A172 (cell line): ENCODE measurements around the gene PIGQ. TPM values are rescaled to one million over a fixed set of nuclear protein-coding genes. Genes with fewer than 3 reads are reported as not detected.

Source experiments
- DNase-seq: peaks from one replicate; pipeline ENCODE4 v3.0.0-alpha.2; 2015; ENCODE audit warnings: low spot score
- total RNA-seq: library from RNA; depleted of rRNA; stranded (reverse); fragments of >200 nt; shearing (Covaris generic); gene quantifications from 2 replicates; pipeline ENCODE4 v1.2.3, GENCODE V29; 2014

Gene PIGQ
- total RNA-seq, 1 experiment from 2014 or later = 76.5 TPM

- no peak for DNase-seq
Observed at GRCh38 chr16:567373-568256, 2.2 kb upstream of the PIGQ start.

GRCh38 chr16:568401-569258, 1.1 kb upstream of the PIGQ start:
- no peak for DNase-seq

DNA sequence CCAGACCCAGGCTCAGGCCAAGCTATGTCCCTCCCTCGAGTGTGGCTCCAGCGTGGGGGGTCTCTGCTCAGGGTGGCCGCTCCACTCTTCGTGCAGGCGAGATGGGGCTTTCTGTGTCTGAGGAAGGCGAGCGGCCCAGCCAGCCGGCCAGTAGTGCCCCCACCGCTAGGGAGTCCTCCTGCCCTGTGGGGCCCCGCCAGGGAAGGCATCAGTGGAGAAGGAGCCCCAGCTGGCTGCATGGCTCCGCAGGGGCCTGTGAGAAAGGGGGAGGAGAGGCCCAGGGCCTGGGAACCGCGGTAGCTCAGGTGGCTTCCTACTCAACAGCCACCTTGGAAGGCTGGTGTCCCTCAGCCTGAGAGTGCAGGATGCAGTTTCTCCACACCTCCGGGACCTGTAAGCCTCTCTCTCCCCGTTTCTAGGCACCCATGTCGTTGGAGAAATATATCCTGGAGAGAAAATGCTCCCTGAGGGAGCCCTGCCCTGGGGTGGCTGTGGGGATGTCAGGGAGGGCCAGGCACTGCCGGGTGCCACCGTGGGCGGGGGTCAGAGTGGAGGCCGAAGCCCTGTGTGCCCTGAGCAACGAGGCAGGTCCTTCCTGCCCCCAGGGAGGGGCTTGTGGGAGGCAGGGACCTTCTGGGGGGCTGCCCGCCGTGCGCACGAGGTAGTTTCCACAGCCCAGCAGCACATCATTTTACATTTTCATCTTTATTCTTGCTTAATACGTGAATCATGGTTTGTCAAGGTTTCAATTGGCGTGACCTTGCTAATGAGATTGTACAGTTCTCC, 3.3 kb downstream of the PIGQ start:
- DNase-seq = no peak

DNA sequence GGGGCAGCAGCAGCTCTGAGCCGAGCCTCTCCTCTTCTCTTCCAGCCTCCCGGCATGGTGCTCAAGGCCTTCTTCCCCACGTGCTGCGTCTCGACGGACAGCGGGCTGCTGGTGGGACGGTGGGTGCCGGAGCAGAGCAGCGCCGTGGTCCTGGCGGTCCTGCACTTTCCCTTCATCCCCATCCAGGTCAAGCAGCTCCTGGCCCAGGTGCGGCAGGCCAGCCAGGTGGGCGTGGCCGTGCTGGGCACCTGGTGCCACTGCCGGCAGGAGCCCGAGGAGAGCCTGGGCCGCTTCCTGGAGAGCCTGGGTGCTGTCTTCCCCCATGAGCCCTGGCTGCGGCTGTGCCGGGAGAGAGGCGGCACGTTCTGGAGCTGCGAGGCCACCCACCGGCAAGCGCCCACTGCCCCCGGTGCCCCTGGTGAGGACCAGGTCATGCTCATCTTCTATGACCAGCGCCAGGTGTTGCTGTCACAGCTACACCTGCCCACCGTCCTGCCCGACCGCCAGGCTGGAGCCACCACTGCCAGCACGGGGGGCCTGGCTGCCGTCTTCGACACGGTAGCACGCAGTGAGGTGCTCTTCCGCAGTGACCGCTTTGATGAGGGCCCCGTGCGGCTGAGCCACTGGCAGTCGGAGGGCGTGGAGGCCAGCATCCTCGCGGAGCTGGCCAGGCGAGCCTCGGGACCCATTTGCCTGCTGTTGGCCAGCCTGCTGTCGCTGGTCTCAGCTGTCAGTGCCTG, 4.4 kb downstream of the PIGQ start:
- no peak for DNase-seq

GRCh38 chr16:575354-576196, 5.8 kb downstream of the PIGQ start:
- DNase-seq = no peak

DNA sequence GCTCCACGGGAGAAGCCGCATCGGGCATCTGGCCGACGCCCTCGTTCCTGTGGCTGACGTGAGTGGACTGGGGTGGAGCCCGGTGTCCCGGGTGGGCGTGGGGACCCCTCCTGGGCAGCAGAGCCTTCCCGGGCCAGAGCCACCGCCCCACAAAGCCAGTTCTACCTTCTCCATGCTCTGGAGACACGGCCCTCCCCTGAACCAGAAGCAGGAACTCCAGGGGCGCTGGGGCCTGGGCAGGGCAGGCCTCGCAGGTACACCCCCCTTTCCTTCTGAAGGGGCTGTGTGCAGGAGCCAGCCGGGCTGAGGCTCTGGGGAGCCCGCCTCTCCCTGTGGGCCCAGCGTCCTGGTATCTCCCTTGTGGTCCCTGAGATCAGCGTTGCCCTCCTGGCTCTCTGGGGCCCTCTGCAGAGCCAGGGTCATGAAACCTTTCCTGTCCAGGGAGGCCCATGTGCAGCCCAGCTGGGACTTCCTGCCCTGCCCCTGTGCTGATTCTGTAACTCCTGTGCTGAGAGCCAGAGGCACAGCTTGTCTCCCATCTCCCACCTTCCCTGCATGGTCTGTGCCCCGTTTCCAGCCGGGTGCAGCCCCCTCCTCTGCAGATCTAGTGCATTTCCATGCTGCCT, 6.5 kb downstream of the PIGQ start:
- DNase-seq = no peak

GRCh38 chr16:576823-577201, 7.0 kb downstream of the PIGQ start:
- no peak for DNase-seq

- no peak for DNase-seq
Observed at GRCh38 chr16:577796-578195, 8.0 kb downstream of the PIGQ start.

DNA sequence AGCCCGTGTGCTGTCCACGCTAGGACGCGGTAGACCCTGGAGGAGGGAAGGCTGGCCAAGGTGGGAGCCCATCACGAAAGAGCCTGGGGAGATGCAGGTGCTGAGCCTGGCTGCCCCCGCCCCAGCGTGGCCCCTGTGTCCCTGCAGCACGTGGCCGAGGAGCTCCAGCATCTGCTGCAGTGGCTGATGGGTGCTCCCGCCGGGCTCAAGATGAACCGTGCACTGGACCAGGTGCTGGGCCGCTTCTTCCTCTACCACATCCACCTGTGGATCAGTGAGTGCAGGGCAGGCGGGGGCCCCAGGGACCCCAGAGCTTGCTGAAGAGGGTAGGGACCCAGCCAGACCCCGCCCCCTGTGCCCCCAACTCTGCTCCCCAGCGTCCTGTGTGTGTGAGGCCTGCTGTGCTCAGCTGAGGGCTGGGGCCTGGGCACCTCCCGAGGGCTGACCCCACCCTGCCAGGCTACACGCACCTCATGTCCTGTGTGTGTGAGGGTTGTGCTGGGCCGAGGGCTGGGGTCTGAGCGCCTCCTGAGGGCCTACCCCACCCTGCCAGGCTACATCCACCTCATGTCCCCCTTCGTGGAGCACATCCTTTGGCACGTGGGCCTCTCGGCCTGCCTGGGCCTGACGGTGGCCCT, 8.6 kb downstream of the PIGQ start:
- no peak for DNase-seq

DNA sequence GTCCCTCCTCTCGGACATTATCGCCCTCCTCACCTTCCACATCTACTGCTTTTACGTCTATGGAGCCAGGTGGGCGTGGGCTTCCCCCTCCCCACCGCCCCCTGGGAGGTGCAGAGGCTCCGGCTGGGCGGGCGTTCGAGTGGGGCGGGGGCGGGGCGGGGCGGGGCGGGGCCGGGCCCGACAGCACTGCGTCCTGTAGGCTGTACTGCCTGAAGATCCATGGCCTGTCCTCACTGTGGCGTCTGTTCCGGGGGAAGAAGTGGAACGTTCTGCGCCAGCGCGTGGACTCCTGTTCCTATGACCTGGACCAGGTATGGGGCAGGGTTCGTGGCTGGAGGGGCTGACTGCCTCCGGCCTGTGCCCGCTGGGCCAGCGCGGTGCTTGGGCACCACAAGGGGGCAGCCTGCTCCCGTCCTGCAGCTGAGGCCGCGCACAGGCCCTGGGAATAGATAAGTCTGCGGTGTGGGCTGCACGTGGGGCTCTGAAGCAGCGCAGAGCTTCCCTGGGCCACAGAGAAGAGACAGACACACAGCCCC, 9.2 kb downstream of the PIGQ start:
- no peak for DNase-seq

DNA sequence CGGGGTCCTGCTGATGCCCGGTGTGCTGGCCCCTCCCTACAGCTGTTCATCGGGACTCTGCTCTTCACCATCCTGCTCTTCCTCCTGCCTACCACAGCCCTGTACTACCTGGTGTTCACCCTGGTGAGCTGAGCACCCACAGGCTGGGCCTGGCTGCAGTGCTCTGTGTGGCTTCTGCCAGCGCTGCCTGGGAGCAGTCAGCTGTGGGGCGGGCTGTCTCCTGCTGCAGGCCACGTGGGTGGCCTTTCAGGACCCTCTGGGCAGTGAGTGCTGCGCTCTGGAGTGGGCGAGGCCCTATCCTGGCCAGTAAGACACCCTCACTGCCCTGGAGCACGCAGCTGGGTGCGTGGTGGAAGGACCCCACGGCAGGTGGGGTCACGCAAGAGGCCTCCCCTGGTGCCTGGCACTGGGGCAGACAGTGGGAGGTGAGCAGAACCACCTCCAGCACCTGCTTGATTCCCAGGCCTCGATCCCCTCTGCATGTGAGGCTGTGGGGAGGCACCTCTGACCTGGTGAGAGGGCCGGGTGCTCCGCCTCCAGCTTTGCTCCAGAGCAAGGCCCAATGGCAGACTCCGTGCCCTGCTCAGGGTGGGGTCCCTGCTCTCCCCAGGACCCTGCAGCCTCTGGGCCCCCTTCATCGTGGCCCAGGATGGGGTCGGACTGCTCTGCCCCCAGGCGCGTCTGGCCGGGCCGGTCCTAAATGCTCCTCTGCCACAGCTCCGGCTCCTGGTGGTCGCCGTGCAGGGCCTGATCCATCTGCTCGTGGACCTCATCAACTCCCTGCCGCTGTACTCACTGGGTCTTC, 10.6 kb downstream of the PIGQ start:
- DNase-seq = no peak

DNA sequence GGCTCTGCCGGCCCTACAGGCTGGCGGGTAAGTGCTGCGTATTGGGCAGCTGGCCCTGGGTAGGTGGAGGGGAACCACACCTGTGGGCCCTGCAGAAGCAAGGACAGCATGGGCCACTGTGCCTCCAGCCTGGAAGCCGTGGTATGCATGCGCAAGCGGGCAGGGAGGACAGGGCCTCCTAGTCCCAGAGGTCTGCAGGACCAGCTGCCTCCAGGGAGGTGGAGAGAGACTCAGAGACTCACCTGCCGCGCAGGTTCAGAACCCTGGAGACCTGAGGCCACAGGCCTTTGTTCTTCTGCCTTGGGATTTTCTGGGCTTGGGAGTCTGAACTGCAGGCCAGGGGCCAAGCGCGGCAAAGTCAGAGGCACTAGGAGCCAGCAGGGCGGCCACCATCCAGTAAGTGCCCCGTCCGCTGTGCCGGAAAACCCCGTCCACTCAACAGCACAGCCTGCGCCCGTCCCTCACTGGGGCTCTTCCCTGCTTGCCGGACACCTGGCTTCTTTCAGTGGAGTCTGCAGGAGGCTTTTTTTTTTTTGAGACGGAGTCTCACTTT, 11.3 kb downstream of the PIGQ start:
- DNase-seq = no peak

- DNase-seq = no peak
Observed at GRCh38 chr16:582218-582613, 12.4 kb downstream of the PIGQ start.

- no peak for DNase-seq
Observed at GRCh38 chr16:582614-583331, 13.0 kb downstream of the PIGQ start.

DNA sequence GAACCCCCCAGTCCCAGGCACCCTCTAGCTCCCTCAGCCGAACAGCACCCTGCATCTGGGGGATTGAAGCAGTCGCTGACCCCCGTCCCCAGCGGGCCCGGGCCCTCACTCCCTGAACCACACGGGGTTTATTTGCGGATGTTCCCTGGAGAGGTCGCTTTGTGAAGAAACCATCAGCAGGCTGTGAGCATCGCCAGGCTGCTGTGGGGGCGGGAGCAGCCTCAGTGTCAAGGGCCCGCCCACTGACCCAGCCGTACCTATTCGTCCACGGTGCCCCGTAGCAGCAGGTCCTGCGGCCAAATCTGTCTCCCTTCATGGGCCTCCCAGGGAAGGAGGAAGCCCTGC, 13.7 kb downstream of the PIGQ start:
- DNase-seq = no peak

DNA sequence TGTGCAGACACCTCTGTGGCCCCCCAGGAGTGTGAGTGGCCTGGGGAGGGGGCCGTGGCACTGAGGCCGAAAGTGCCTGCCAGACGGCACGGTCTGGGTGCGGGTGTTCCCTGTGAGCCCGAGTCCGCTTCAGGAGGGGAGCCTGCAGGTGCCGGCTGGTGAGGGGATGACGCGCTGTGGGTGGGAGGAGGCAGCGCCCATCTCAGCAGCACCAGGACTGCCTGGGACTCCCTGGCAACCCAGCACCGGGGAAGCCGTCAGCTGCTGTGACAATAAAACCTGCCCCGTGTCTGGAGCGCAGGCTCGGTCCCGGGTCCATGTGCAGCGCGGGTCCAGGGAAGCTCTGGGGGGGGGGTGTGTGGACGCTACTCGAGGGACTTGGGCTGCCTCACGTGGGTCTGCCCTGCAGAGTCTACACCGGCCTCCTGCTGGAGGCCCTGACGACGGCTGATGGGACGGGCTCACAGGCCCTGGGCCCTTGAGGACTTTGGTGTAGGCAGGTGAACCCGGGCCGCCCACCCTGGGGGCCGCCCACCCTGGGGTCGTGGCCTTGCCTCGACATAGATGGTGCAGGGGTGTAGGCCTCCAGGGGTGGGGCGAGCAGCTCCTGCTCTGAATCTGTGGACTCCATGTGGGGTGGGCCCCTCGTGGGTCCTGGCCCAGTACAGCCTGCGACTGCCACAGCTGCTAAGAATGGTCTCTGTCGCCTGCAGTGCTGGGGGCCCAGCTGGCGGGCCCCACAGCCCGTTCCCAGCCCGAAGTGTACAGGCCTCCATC, 14.2 kb downstream of the PIGQ start:
- DNase-seq = no peak

- DNase-seq = no peak
Observed at GRCh38 chr16:585351-585750, 15.6 kb downstream of the PIGQ start.
